Endothelial cell of umbilical vein (primary cell): ENCODE results near the gene CLDN6. TPM values are rescaled to one million over a fixed set of nuclear protein-coding genes. Genes with fewer than 3 reads are reported as not detected.

ENCODE experiments used
- BruUV-seq: library from RNA; stranded (reverse); fragments of 400-500 nt; replicated peaks from 2 replicates; lab custom pipeline; 2021; lab: Mats Ljungman, UMichigan
- CTCF ChIA-PET: fragments of 300-600, 350-600 bp; sonication (Branson Sonifier 250); formaldehyde crosslinking; loops from one replicate; lab custom pipeline; 2021; ENCODE audit warnings: antibody characterized with exemption, inconsistent platforms; lab: Charles Lee
- POLR2A ChIA-PET: fragments of 300-600, 350-600 bp; sonication (Branson Sonifier 250); formaldehyde crosslinking; loops from one replicate; lab custom pipeline; 2021; ENCODE audit warnings: antibody characterized with exemption, inconsistent platforms; lab: Charles Lee
- DNase-seq: peaks from one replicate; pipeline ENCODE4 v3.0.0-alpha.2; 2011; ENCODE audit warnings: low read depth, low spot score
- FAIRE-seq: peaks from 2 replicates; lab custom pipeline; 2011; peaks lifted over from hg19 to GRCh38; lab: Jason Lieb, UNC
- H2AFZ ChIP-seq: 2 replicates; pipeline ENCODE4 v1.6.0; 2012; ENCODE audit warnings: low read depth, low read length, control low read depth, inconsistent platforms
- H3K27ac ChIP-seq: 2 replicates; pipeline ENCODE4 v1.5.1; 2011; ENCODE audit warnings: low read depth, mild to moderate bottlenecking, control low read depth, low read length, moderate library complexity; ENCODE audit not compliant: insufficient read depth
- H3K27me3 ChIP-seq, 2 experiments: 2 replicates each; pipeline versions ENCODE4 v1.6.0 to v1.6.1; 2011; ENCODE audit warnings: low read length in 2 of 2, mixed read lengths in 1 of 2; ENCODE audit not compliant: control insufficient read depth in 2 of 2, insufficient read depth in 2 of 2
- H3K36me3 ChIP-seq, 2 experiments: 2 replicates in 1 of 2; 3 replicates in 1 of 2; pipeline ENCODE4 v1.5.1; 2011; ENCODE audit warnings: low read length in 2 of 2, mild to moderate bottlenecking in 1 of 2, moderate library complexity in 1 of 2; ENCODE audit not compliant: control insufficient read depth in 2 of 2, insufficient read depth in 2 of 2; ENCODE audit errors: extremely low read depth in 1 of 2
- H3K4me1 ChIP-seq: 3 replicates; pipeline ENCODE4 v1.5.1; 2011; ENCODE audit warnings: mild to moderate bottlenecking, low read length; ENCODE audit not compliant: control insufficient read depth, insufficient read depth; ENCODE audit errors: extremely low read depth
- H3K4me2 ChIP-seq: 2 replicates; pipeline ENCODE4 v1.6.1; 2011; ENCODE audit warnings: low read length, control low read depth, mixed read lengths; ENCODE audit not compliant: insufficient read depth
- H3K4me3 ChIP-seq, 3 experiments: fragments of 200-600 bp in 1 of 3; sonication (generic), shearing (Covaris generic) in 1 of 3; replicated peaks in 1 of 3; 2 replicates each; pipeline ENCODE4 v1.5.1; 2011 to 2016; ENCODE audit warnings: control low read depth in 3 of 3, low read length in 3 of 3, mild to moderate bottlenecking in 2 of 3, inconsistent platforms in 1 of 3, low read depth in 1 of 3, moderate library complexity in 1 of 3; ENCODE audit not compliant: insufficient read depth in 1 of 3
- H3K79me2 ChIP-seq: 2 replicates; pipeline ENCODE4 v1.6.0; 2012; ENCODE audit warnings: low read length, inconsistent platforms; ENCODE audit not compliant: control insufficient read depth, insufficient read depth
- H3K9ac ChIP-seq: replicated peaks from 2 replicates; pipeline ENCODE3; 2011; ENCODE audit warnings: low read length, control low read depth; ENCODE audit not compliant: insufficient read depth; ENCODE audit errors: extremely low read depth
- H3K9me1 ChIP-seq: replicated peaks from 3 replicates; pipeline ENCODE4 v1.6.0; 2011; ENCODE audit warnings: mild to moderate bottlenecking, low read length; ENCODE audit not compliant: control insufficient read depth, insufficient read depth; ENCODE audit errors: extremely low read depth
- H3K9me3 ChIP-seq: replicated peaks from 2 replicates; pipeline ENCODE4 v1.5.1; 2012; ENCODE audit warnings: low read length, inconsistent platforms; ENCODE audit not compliant: control insufficient read depth, insufficient read depth
- H4K20me1 ChIP-seq: replicated peaks from 2 replicates; pipeline ENCODE3; 2011; ENCODE audit warnings: mild to moderate bottlenecking, low read length; ENCODE audit not compliant: control insufficient read depth, insufficient read depth; ENCODE audit errors: extremely low read depth
- CTCF ChIP-seq, 2 donors: IDR thresholded peaks; 1 replicate in 1 of 2; 2 replicates in 1 of 2; pipeline ENCODE4 v1.5.1; 2011; ENCODE audit warnings: low read length in 2 of 2, mild to moderate bottlenecking in 2 of 2, moderate library complexity in 2 of 2, control low read depth in 1 of 2, inconsistent platforms in 1 of 2, low read depth in 1 of 2; ENCODE audit not compliant: insufficient read depth in 1 of 2; ENCODE audit errors: extremely low read depth in 1 of 2
- EZH2 ChIP-seq: IDR thresholded peaks from 2 replicates; pipeline ENCODE4 v1.6.1; 2012; ENCODE audit warnings: borderline replicate concordance, low read depth, mild to moderate bottlenecking, moderate library complexity, low read length, inconsistent platforms; ENCODE audit not compliant: severe bottlenecking
- FOS ChIP-seq: IDR thresholded peaks from 2 replicates; pipeline ENCODE4 v1.6.1; 2011; ENCODE audit warnings: mild to moderate bottlenecking, low read length, moderate library complexity, borderline replicate concordance; ENCODE audit not compliant: insufficient read depth
- GATA2 ChIP-seq: IDR thresholded peaks from 2 replicates; pipeline ENCODE4 v1.7.0; 2011; ENCODE audit warnings: low read depth, mild to moderate bottlenecking, moderate library complexity, mixed read lengths, low read length; ENCODE audit not compliant: insufficient read length, insufficient read depth
- JUN ChIP-seq: IDR thresholded peaks from 2 replicates; pipeline ENCODE4 v1.6.1; 2011; ENCODE audit warnings: borderline replicate concordance, low read depth; ENCODE audit not compliant: insufficient read length, insufficient read depth
- MYC ChIP-seq: IDR thresholded peaks from one replicate; pipeline ENCODE4 v1.6.1; 2011; ENCODE audit warnings: mild to moderate bottlenecking, low read depth, low read length
- POLR2A ChIP-seq: IDR thresholded peaks from 2 replicates; pipeline ENCODE4 v1.6.1; 2012; ENCODE audit warnings: low read depth, mild to moderate bottlenecking, control low read depth, low read length
- POLR2AphosphoS5 ChIP-seq: IDR thresholded peaks from 2 replicates; pipeline ENCODE4 v1.6.1; 2012; ENCODE audit warnings: low read depth, mild to moderate bottlenecking, control low read depth, low read length, moderate library complexity; ENCODE audit not compliant: insufficient read depth
- dilution Hi-C: fragments of 300-500 bp; cut with MboI; formaldehyde crosslinking; loops from one replicate; pipeline ENCODE4 v1.15.0; 2019; ENCODE audit warnings: low sequenced_read_pairs; ENCODE audit not compliant: extremely low pct_ligation_motif_present
- intact Hi-C: fragments of 100-400 bp; cut with micrococcal nuclease; formaldehyde crosslinking; loops from one replicate; pipeline ENCODE4 v1.10.0; 2022
- polyA plus RNA-seq, 4 experiments: library from polyadenylated mRNA; depleted of rRNA in 3 of 4; stranded (reverse) in 3 of 4; unstranded in 1 of 4; fragments of >200 nt; gene quantifications; 2 replicates each; pipeline versions ENCODE4 v1.2.1 to v1.2.3, GENCODE V29; 2011 to 2012; ENCODE audit warnings: missing spikeins in 1 of 4
- total RNA-seq: library from RNA; stranded (reverse); gene quantifications from 2 replicates; pipeline ENCODE4 v1.2.3, GENCODE V29; 2021
- TF ChIP-seq, protein P1 (sequence below): IDR thresholded peaks from 2 replicates; pipeline ENCODE4 v1.6.1; 2011; ENCODE audit not compliant: insufficient read depth, insufficient read length

Gene CLDN6
- total and polyA plus RNA-seq, 2 donors (not counting 3 experiments of a cell fraction or from before 2014, with no cell fraction given): 0.28 TPM; not detected in 1

- POLR2A ChIA-PET: no interaction called here
- Histone ChIP-seq H3K9ac (no peak overlapping the region), H3K4me3 (no peak overlapping the region), H3K9me3 (no peaks in the 10 kb centered on the region), H4K20me1 (no peaks in the 10 kb centered on the region), H3K79me2 (no peaks in the 10 kb centered on the region), H3K36me3 (no peaks in the 10 kb centered on the region), H2AFZ (no peak overlapping the region), H3K27me3 (peaks cover 37 to 42% of the 10 kb centered on the region in 2 experiments), H3K4me1 (no peaks in the 10 kb centered on the region), H3K4me2 (no peak overlapping the region), H3K27ac (no peak overlapping the region), H3K9me1 (no peaks in the 10 kb centered on the region)
- no TSS peak for BruUV-seq
- CTCF ChIA-PET: interaction anchor here (1.4 to 14.7 kb wide), 2 partner anchors 8 to 20 kb away, joined by 4 to 200 read pairs; no protein-coding TSS in a partner anchor
- dilution Hi-C loops: no loop called here
- intact Hi-C loops: no loop called here
- no peak for FAIRE-seq
- TF ChIP-seq POLR2AphosphoS5 (no peak), EZH2 (no peak)
- no peak for DNase-seq
These were observed 20.9 kb upstream of the CLDN6 start for GRCh38 chr16:3038896-3039295.

GRCh38 chr16:3038256-3038655, 20.3 kb upstream of the CLDN6 start:
- no peaks in the 10 kb centered on the region for H3K36me3 ChIP-seq
- no peak overlapping the region for H3K4me2 ChIP-seq
- H3K27me3 ChIP-seq: peaks cover 42 to 45% of the 10 kb centered on the region in 2 experiments
- POLR2A ChIA-PET: no interaction called here
- intact Hi-C loops (no loop called here), dilution Hi-C loops (no loop called here)
- no peaks in the 10 kb centered on the region for H3K9me1 ChIP-seq
- DNase-seq (no peak), FAIRE-seq (no peak)
- CTCF ChIA-PET: interaction anchor here (1.4 to 14.7 kb wide), 2 partner anchors 7 to 21 kb away, joined by 4 to 200 read pairs; no protein-coding TSS in a partner anchor
- BruUV-seq: no TSS peak
- TF ChIP-seq POLR2A (no peak), CTCF (IDR thresholded peaks at IDR 0.05; ENCODE audit: extremely low read depth in 1 of 2, insufficient read depth in 1 of 2, low read depth in 1 of 2, low read length in 2 of 2) (no peak), MYC (no peak), EZH2 (no peak), JUN (no peak), FOS (no peak), POLR2AphosphoS5 (no peak), GATA2 (no peak)
- TF ChIP-seq, protein P1, sequence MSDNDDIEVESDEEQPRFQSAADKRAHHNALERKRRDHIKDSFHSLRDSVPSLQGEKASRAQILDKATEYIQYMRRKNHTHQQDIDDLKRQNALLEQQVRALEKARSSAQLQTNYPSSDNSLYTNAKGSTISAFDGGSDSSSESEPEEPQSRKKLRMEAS: no peak
- no peaks in the 10 kb centered on the region for H3K79me2 ChIP-seq
- H3K9ac ChIP-seq: no peak overlapping the region
- H3K4me3 ChIP-seq: no peak overlapping the region
- H4K20me1 ChIP-seq: no peaks in the 10 kb centered on the region
- H2AFZ ChIP-seq: no peak overlapping the region
- no peak overlapping the region for H3K27ac ChIP-seq
- H3K9me3 ChIP-seq: no peaks in the 10 kb centered on the region
- no peaks in the 10 kb centered on the region for H3K4me1 ChIP-seq
